WI38 (cell line): ENCODE results near the gene AQR.

Source experiments
- H3K4me3 ChIP-seq: 2 replicates; pipeline ENCODE4 v1.5.1; 2011; ENCODE audit warnings: low read depth, mild to moderate bottlenecking, control low read depth, low read length
- TF ChIP-seq, protein P1 (sequence below): IDR thresholded peaks from 2 replicates; pipeline ENCODE4 v1.5.1; 2012; ENCODE audit warnings: low read depth, mild to moderate bottlenecking, control low read depth, low read length

The AQR gene

DNA sequence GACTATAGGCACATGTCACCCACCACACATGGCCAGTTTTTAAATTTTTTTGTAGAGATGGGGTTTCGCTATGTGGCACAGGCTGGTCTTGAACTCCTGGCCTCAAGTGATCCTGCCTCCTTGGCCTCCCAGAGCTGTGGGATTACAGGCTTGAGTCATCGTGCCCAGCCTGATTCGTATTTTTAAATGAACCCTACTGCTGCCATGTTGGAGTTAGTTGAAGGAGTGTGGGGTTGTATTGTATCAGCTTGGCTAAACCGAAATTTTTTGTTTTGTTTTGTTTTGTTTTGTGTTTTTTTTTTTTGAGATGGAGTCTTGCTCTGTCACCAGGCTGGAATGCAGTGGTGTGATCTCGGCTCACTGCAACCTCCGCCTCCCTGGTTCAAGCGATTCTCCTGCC is 30.4 kb upstream of the AQR start:
- TF ChIP-seq, protein P1, sequence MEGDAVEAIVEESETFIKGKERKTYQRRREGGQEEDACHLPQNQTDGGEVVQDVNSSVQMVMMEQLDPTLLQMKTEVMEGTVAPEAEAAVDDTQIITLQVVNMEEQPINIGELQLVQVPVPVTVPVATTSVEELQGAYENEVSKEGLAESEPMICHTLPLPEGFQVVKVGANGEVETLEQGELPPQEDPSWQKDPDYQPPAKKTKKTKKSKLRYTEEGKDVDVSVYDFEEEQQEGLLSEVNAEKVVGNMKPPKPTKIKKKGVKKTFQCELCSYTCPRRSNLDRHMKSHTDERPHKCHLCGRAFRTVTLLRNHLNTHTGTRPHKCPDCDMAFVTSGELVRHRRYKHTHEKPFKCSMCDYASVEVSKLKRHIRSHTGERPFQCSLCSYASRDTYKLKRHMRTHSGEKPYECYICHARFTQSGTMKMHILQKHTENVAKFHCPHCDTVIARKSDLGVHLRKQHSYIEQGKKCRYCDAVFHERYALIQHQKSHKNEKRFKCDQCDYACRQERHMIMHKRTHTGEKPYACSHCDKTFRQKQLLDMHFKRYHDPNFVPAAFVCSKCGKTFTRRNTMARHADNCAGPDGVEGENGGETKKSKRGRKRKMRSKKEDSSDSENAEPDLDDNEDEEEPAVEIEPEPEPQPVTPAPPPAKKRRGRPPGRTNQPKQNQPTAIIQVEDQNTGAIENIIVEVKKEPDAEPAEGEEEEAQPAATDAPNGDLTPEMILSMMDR = no peak
- no peak overlapping the region for H3K4me3 ChIP-seq

DNA sequence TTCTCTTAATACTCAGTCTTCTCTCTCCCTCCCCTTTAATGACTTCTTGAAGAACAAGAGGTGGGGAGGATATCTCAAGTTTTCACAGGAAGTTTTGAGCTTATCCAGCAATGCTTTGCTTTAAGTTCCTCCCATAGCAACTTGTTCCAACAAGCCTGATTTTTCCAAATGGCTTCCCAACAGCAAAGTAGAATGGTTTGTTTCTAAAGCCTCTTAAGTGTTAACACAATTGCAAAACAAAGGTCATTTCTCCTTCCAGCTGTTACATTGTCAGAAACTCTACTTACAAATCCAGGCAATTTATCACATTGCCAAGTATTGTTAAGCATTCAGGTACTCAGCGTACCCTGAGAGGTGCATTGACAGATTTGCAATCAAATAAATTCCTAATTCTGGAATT is 25.4 kb upstream of the AQR start:
- no peak overlapping the region for H3K4me3 ChIP-seq
- TF ChIP-seq, protein P1 = no peak

DNA sequence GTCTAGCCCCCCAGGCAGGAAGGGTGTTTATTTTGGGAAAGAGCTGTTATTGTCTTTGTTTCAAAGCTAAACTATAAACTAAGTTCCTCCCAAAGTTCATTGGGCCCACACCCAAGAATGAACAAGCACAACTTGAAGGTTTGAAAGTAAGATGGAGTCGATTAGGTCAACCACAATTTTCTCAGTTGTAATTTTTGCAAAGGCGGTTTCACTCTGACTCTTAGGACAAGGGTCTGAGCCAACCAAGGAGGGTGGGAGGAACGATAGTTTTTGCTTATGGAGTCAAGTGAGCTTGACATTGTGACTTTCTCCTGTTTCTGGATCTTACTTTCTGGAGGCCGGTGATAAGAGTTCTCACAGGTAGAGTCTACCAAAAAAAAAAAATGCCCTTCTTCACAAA is 24.3 kb upstream of the AQR start:
- H3K4me3 ChIP-seq = no peak overlapping the region
- TF ChIP-seq, protein P1 = no peak

DNA sequence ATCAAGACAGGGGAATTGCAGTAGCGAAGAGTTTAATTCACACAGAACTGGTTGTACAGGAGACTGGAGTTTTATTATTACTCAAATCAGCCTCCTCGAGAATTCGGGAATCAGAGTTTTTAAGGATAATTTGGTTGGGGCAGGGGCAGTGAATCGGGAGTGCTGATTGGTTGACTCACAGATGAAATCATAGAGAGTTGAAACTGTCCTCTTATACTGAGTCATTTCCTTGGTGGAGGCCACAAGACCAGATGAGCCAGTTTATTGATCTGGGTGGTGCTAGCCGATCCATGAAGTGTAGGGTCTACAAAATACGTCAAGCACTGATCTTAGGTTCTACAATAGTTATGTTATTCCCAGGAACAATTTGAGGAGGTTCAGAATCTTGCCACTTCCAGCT is 23.9 kb upstream of the AQR start:
- H3K4me3 ChIP-seq = no peak overlapping the region
- TF ChIP-seq, protein P1 = no peak

DNA sequence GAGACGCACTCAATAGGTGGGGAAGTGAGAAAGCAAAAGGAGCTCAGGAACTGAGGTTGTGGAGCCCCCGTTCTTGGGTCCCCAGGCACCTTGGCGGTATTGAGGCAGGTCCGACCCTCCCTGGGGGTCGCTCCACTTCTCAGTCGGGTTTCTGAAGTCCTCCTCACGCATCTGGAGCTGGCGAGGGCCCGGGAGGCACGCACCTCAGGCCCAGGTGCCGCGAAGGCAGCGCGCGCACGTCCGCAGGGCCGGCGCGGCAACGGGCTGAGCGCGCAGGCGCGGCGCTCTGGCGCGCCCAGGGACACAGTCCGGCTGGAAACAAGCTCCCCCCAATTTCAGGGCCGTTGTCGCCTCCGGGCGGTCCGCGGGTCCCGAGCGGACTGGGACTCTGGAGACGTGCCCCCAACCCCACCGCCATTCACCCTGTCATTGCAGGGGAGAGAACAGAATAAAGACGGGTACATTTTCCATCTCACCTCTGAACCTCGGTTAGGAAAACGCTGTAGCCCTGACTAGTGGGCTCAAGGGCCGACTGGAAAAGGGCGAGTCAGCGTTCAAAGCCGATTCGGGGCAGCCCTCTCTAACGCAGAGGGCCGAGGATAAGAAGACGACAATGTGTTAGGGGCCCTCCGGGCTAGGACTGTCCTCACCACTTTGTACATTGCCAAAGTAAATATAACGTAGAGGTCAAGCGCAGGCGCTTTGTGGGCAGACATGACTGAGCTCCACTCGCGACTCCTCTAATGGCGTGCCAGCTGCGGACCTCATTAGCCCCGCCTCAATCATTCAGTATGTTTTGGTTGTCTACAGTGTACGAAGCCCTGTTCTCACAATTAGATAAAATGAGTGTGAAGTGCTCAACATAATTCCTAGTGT is 18.7 kb upstream of the AQR start, which contains the start of gene ZNF770:
TSS of gene ZNF770 (minus strand) at position 261 of the 876 bp plus-strand sequence. CDS start 4,853 bp downstream, outside the sequence.
- TF ChIP-seq, protein P1 = no peak
- H3K4me3 ChIP-seq = peak within 1 kb of the TSS; percentile 98

DNA sequence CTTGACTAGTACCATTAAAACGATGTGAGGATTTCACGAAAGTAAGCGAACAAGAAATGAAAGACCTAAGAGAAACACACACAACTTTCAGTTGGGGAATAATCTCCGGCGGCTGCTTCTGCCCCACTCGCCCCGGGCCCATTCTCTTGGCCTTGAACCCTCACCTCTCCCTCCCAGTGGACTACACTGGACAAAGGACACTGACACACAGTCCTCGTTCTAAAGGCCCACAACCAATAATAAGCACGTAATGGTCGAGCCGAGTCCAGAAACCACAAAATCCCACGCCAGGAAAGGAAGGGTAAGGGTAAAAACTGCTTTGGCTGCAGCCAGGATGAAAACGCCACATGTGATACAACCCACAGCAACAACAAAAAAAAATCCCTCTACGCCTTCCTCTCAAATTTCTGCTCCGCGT is 18.1 kb upstream of the AQR start:
- TF ChIP-seq, protein P1 = no peak
- H3K4me3 ChIP-seq = peak overlapping the region; percentile 98

DNA sequence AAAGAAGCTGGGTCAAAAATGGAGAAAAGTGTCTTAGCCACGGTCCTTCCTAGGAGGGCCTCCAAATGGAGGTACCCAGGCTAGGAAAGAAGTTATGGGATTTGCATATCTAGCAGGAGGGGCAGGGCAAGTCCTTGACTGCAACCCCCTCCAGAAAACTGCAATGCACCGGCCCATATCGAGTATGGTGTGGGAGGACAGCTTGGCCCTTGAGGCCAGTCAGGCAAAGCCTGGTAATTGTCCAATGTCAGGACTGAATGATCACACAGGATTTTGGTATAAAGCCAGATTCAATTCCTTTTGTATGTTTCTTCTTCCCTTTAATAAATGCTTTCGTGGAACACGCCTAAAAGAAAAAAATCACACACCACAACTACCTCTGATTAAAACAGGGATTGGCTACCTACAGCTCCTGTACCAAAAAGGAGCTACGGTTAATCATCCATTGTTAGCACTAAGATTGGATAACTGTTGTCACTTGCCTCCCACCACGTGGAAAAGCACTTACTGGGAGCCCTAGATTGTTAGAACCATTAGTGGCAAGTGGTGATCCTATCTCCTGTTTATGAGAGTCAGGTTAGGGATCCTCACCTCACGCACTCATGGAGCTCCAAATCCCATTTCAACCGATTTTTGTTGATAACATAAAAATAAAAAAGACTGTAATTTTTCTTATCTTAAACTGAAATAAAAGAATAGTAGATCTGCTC is 17.4 kb upstream of the AQR start:
- peak overlapping the region; percentile 98 for H3K4me3 ChIP-seq
- TF ChIP-seq, protein P1 = no peak
